Measurements from ENCODE around the gene RALBP1.
A peak's percentile ranks its signal among the peaks of the same experiment; 100 is the strongest.
"Not testable (repeated sequence)": the region's sequence is repeated elsewhere in the genome, so short reads cannot be mapped to it uniquely, and the experiment has no call there.

RALBP1 gene

GRCh38 chr18:9455718-9456511, 19.4 kb upstream of the RALBP1 start:
- Histone ChIP-seq H3K27ac (ENCODE audit: low read length) (no peak overlapping the region), H3K9me3 (ENCODE audit: control insufficient read depth in 1 of 2, low read length in 2 of 2) (peaks cover 8% of the 10 kb centered on the region in 2 donors), H3K4me3 (ENCODE audit: low read depth in 1 of 2, low read length in 2 of 2) (no peak overlapping the region), H3K36me3 (ENCODE audit: control insufficient read depth in 1 of 2, insufficient read depth in 2 of 2, low read length in 2 of 2) (no peaks in the 10 kb centered on the region), H3K4me1 (ENCODE audit: control insufficient read depth in 1 of 2, insufficient read depth in 2 of 2, low read length in 2 of 2) (no peaks in the 10 kb centered on the region), H3K27me3 (ENCODE audit: low read depth, low read length) (no peaks in the 10 kb centered on the region)

- no peaks in the 10 kb centered on the region for H3K4me1 ChIP-seq (ENCODE audit: control insufficient read depth in 1 of 2, insufficient read depth in 2 of 2, low read length in 2 of 2)
- H3K4me3 ChIP-seq (ENCODE audit: low read depth in 1 of 2, low read length in 2 of 2): no peak overlapping the region
- no peak overlapping the region for H3K27ac ChIP-seq (ENCODE audit: low read length)
- no peaks in the 10 kb centered on the region for H3K27me3 ChIP-seq (ENCODE audit: low read depth, low read length)
- H3K9me3 ChIP-seq (ENCODE audit: control insufficient read depth in 1 of 2, low read length in 2 of 2): peaks cover 0 to 14% of the 10 kb centered on the region in 2 donors
- no peaks in the 10 kb centered on the region for H3K36me3 ChIP-seq (ENCODE audit: control insufficient read depth in 1 of 2, insufficient read depth in 2 of 2, low read length in 2 of 2)
Observed at GRCh38 chr18:9466127-9466526, 9.2 kb upstream of the RALBP1 start.

- Histone ChIP-seq H3K27ac (ENCODE audit: low read length) (no peak overlapping the region), H3K27me3 (ENCODE audit: low read depth, low read length) (no peaks in the 10 kb centered on the region), H3K36me3 (ENCODE audit: control insufficient read depth in 1 of 2, insufficient read depth in 2 of 2, low read length in 2 of 2) (no peaks in the 10 kb centered on the region)
Observed at GRCh38 chr18:9466846-9467245, 8.5 kb upstream of the RALBP1 start.

GRCh38 chr18:9468998-9469397, 6.3 kb upstream of the RALBP1 start:
- Histone ChIP-seq H3K4me1 (ENCODE audit: control insufficient read depth in 1 of 2, insufficient read depth in 2 of 2, low read length in 2 of 2) (peaks cover under 1% of the 10 kb centered on the region in 2 donors), H3K9me3 (ENCODE audit: control insufficient read depth in 1 of 2, low read length in 2 of 2) (peaks cover 0 to 14% of the 10 kb centered on the region in 2 donors), H3K27ac (ENCODE audit: low read length) (no peak overlapping the region), H3K27me3 (ENCODE audit: low read depth, low read length) (no peaks in the 10 kb centered on the region), H3K4me3 (ENCODE audit: low read depth in 1 of 2, low read length in 2 of 2) (no peak overlapping the region), H3K36me3 (ENCODE audit: control insufficient read depth in 1 of 2, insufficient read depth in 2 of 2, low read length in 2 of 2) (no peaks in the 10 kb centered on the region)

More at GRCh38 chr18:9466846-9467245, 8.5 kb upstream of the RALBP1 start:
- H3K4me3 ChIP-seq (ENCODE audit: low read depth in 1 of 2, low read length in 2 of 2): no peak overlapping the region
- peaks cover 0 to 14% of the 10 kb centered on the region in 2 donors for H3K9me3 ChIP-seq (ENCODE audit: control insufficient read depth in 1 of 2, low read length in 2 of 2)
- no peaks in the 10 kb centered on the region for H3K4me1 ChIP-seq (ENCODE audit: control insufficient read depth in 1 of 2, insufficient read depth in 2 of 2, low read length in 2 of 2)

- H3K36me3 ChIP-seq (ENCODE audit: control insufficient read depth in 1 of 2, insufficient read depth in 2 of 2, low read length in 2 of 2): no peaks in the 10 kb centered on the region
- H3K9me3 ChIP-seq (ENCODE audit: control insufficient read depth in 1 of 2, low read length in 2 of 2): peaks cover 0 to 14% of the 10 kb centered on the region in 2 donors
- no peaks in the 10 kb centered on the region for H3K27me3 ChIP-seq (ENCODE audit: low read depth, low read length)
- no peak overlapping the region for H3K4me3 ChIP-seq (ENCODE audit: low read depth in 1 of 2, low read length in 2 of 2)
- no peak overlapping the region for H3K27ac ChIP-seq (ENCODE audit: low read length)
- peaks cover 5 to 6% of the 10 kb centered on the region in 2 donors for H3K4me1 ChIP-seq (ENCODE audit: control insufficient read depth in 1 of 2, insufficient read depth in 2 of 2, low read length in 2 of 2)
Observed at GRCh38 chr18:9469685-9470084, 5.6 kb upstream of the RALBP1 start.

- Histone ChIP-seq H3K9me3 (ENCODE audit: control insufficient read depth in 1 of 2, low read length in 2 of 2) (no peaks in the 10 kb centered on the region), H3K27me3 (ENCODE audit: low read depth, low read length) (no peaks in the 10 kb centered on the region), H3K27ac (ENCODE audit: low read length) (peak overlapping the region; percentile 89), H3K4me3 (ENCODE audit: low read depth in 1 of 2, low read length in 2 of 2) (peak overlapping the region; percentile 81 to 95), H3K36me3 (ENCODE audit: control insufficient read depth in 1 of 2, insufficient read depth in 2 of 2, low read length in 2 of 2) (peaks cover 0 to 15% of the 10 kb centered on the region in 2 donors), H3K4me1 (ENCODE audit: control insufficient read depth in 1 of 2, insufficient read depth in 2 of 2, low read length in 2 of 2) (peaks cover 5 to 9% of the 10 kb centered on the region in 2 donors)
Observed at GRCh38 chr18:9474108-9474982, 968 bp upstream of the RALBP1 start.

- Histone ChIP-seq H3K4me3 (ENCODE audit: low read depth in 1 of 2, low read length in 2 of 2) (peak overlapping the region; percentile 82 to 95), H3K27me3 (ENCODE audit: low read depth, low read length) (no peaks in the 10 kb centered on the region), H3K9me3 (ENCODE audit: control insufficient read depth in 1 of 2, low read length in 2 of 2) (no peaks in the 10 kb centered on the region), H3K4me1 (ENCODE audit: control insufficient read depth in 1 of 2, insufficient read depth in 2 of 2, low read length in 2 of 2) (peaks cover 5 to 9% of the 10 kb centered on the region in 2 donors), H3K36me3 (ENCODE audit: control insufficient read depth in 1 of 2, insufficient read depth in 2 of 2, low read length in 2 of 2) (peaks cover 0 to 15% of the 10 kb centered on the region in 2 donors), H3K27ac (ENCODE audit: low read length) (peak overlapping the region; percentile 82)
Observed at GRCh38 chr18:9475643-9476591, 604 bp downstream of the RALBP1 start.

- peaks cover 0 to 15% of the 10 kb centered on the region in 2 donors for H3K36me3 ChIP-seq (ENCODE audit: control insufficient read depth in 1 of 2, insufficient read depth in 2 of 2, low read length in 2 of 2)
- not testable (repeated sequence) for H3K27ac ChIP-seq (ENCODE audit: low read length); H3K4me3 ChIP-seq (ENCODE audit: low read depth in 1 of 2, low read length in 2 of 2); H3K27me3 ChIP-seq (ENCODE audit: low read depth, low read length); H3K9me3 ChIP-seq (ENCODE audit: control insufficient read depth in 1 of 2, low read length in 2 of 2); H3K4me1 ChIP-seq (ENCODE audit: control insufficient read depth in 1 of 2, insufficient read depth in 2 of 2, low read length in 2 of 2)
Observed at GRCh38 chr18:9476949-9477348, 1.6 kb downstream of the RALBP1 start.

GRCh38 chr18:9477509-9477908, 2.2 kb downstream of the RALBP1 start:
- Histone ChIP-seq H3K4me3 (ENCODE audit: low read depth in 1 of 2, low read length in 2 of 2) (no peak overlapping the region), H3K27me3 (ENCODE audit: low read depth, low read length) (no peaks in the 10 kb centered on the region), H3K36me3 (ENCODE audit: control insufficient read depth in 1 of 2, insufficient read depth in 2 of 2, low read length in 2 of 2) (peaks cover 0 to 15% of the 10 kb centered on the region in 2 donors), H3K4me1 (ENCODE audit: control insufficient read depth in 1 of 2, insufficient read depth in 2 of 2, low read length in 2 of 2) (peaks cover 5 to 13% of the 10 kb centered on the region in 2 donors), H3K9me3 (ENCODE audit: control insufficient read depth in 1 of 2, low read length in 2 of 2) (no peaks in the 10 kb centered on the region), H3K27ac (ENCODE audit: low read length) (no peak overlapping the region)

- Histone ChIP-seq H3K36me3 (ENCODE audit: control insufficient read depth in 1 of 2, insufficient read depth in 2 of 2, low read length in 2 of 2) (peaks cover 0 to 15% of the 10 kb centered on the region in 2 donors), H3K4me3 (ENCODE audit: low read depth in 1 of 2, low read length in 2 of 2) (no peak overlapping the region), H3K4me1 (ENCODE audit: control insufficient read depth in 1 of 2, insufficient read depth in 2 of 2, low read length in 2 of 2) (peaks cover 5 to 16% of the 10 kb centered on the region in 2 donors), H3K27ac (ENCODE audit: low read length) (no peak overlapping the region), H3K27me3 (ENCODE audit: low read depth, low read length) (no peaks in the 10 kb centered on the region), H3K9me3 (ENCODE audit: control insufficient read depth in 1 of 2, low read length in 2 of 2) (no peaks in the 10 kb centered on the region)
Observed at GRCh38 chr18:9478545-9478944, 3.2 kb downstream of the RALBP1 start.

Data from muscle layer of duodenum (tissue), 2 donors.